Sigmoid colon (tissue), 7 donors: ENCODE measurements around the gene PSPN. TPM values are rescaled to one million over a fixed set of nuclear protein-coding genes. Genes with fewer than 3 reads are reported as not detected.
"Not testable (repeated sequence)": the region's sequence is repeated elsewhere in the genome, so short reads cannot be mapped to it uniquely, and the experiment has no call there.

Source experiments
- DNase-seq: peaks from one replicate; pipeline ENCODE4 v3.0.0-alpha.2; 2019
- H3K27ac ChIP-seq, 4 donors: fragments of 200-600 bp; sonication (generic); one replicate each; pipeline ENCODE4 v1.5.1; 2016 to 2019; ENCODE audit warnings: mild to moderate bottlenecking in 1 of 4
- H3K27me3 ChIP-seq, 3 donors: fragments of 200-600 bp; sonication (generic); one replicate each; pipeline ENCODE4 v1.5.1; 2019; ENCODE audit warnings: mild to moderate bottlenecking in 1 of 3
- H3K36me3 ChIP-seq, 4 donors: fragments of 200-600 bp; sonication (generic); one replicate each; pipeline ENCODE4 v1.5.1; 2016 to 2019
- H3K4me1 ChIP-seq, 4 donors: fragments of 200-600 bp; sonication (generic); one replicate each; pipeline ENCODE4 v1.5.1; 2017 to 2019
- H3K4me3 ChIP-seq, 4 donors: fragments of 200-600 bp; sonication (generic); one replicate each; pipeline ENCODE4 v1.5.1; 2017 to 2019; ENCODE audit warnings: mild to moderate bottlenecking in 2 of 4, moderate library complexity in 1 of 4
- H3K9me3 ChIP-seq, 4 donors: fragments of 200-600 bp in 3 of 4; sonication (generic) in 3 of 4; one replicate each; pipeline versions ENCODE4 v1.5.1 to v1.6.1; 2013 to 2019
- CTCF ChIP-seq, 4 experiments: fragments of 450-650 bp in 3 of 4; fragments of 200-600 bp in 1 of 4; IDR thresholded peaks; one replicate each; pipeline ENCODE4 v1.5.1; 2016 to 2019; ENCODE audit warnings: antibody characterized with exemption in 4 of 4, mild to moderate bottlenecking in 3 of 4, moderate library complexity in 2 of 4
- EP300 ChIP-seq, 4 donors: sonication (generic); formaldehyde crosslinking; IDR thresholded peaks; one replicate each; pipeline ENCODE4 v1.6.1; 2017; ENCODE audit warnings: antibody characterized with exemption in 4 of 4
- POLR2A ChIP-seq, 2 donors: fragments of 450-650 bp; IDR thresholded peaks; one replicate each; pipeline ENCODE4 v1.6.1; 2016; ENCODE audit warnings: antibody characterized with exemption in 2 of 2, mild to moderate bottlenecking in 2 of 2, moderate library complexity in 2 of 2
- POLR2AphosphoS5 ChIP-seq, 4 donors: sonication (generic); formaldehyde crosslinking; IDR thresholded peaks; one replicate each; pipeline ENCODE4 v1.6.1; 2017; ENCODE audit warnings: antibody characterized with exemption in 4 of 4
- WGBS, 2 donors: extraction: QIAGEN DNeasy Blood & Tissue Kit; methylation state at CpG; one replicate each; pipeline ENCODE4 v1.1.7; 2013; 5-methylcytosine and 5-hydroxymethylcytosine counted together
- intact Hi-C: fragments of 100-400 bp; cut with DNase I; formaldehyde crosslinking; loops from one replicate; pipeline ENCODE4 v1.15.1; 2023
- polyA plus RNA-seq, 3 donors: library from polyadenylated mRNA; stranded (reverse); fragments of 200-250 nt; gene quantifications; one replicate each; pipeline ENCODE4 v1.2.3, GENCODE V29; 2013
- total RNA-seq, 4 donors: library from RNA; depleted of rRNA; stranded (reverse); fragments of >200 nt; gene quantifications; one replicate each; pipeline ENCODE4 v1.1.0, GENCODE V29; 2016
- donor health status: healthy with polysubstance abuse.
- donor health status: Bipolar disorder and iron deficiency.
- donor health status: healthy.

PSPN gene
- total and polyA plus RNA-seq, 7 donors, result 0.41 to 5.8 (median 0.71) TPM

- H3K4me1 ChIP-seq, result no peaks in the 10 kb centered on the region
- intact Hi-C loops, result no loop called here
- no peaks in the 10 kb centered on the region for H3K9me3 ChIP-seq
- whole genome bisulfite sequencing, 2 donors, result 55 to 74% methylated on average over 2 of the region's 2 CpGs
- H3K4me3 ChIP-seq, result no peak overlapping the region
- no peak overlapping the region for H3K27ac ChIP-seq
- no peak for DNase-seq
- H3K36me3 ChIP-seq, result no peaks in the 10 kb centered on the region
- H3K27me3 ChIP-seq, result no peaks in the 10 kb centered on the region
- no peak for TF ChIP-seq POLR2AphosphoS5 (IDR thresholded peaks at IDR 0.05)
- no peak for TF ChIP-seq EP300 (IDR thresholded peaks at IDR 0.05)
- no peak for TF ChIP-seq POLR2A (IDR thresholded peaks at IDR 0.05)
- no peak for TF ChIP-seq CTCF (IDR thresholded peaks at IDR 0.05)
Observed at GRCh38 chr19:6352381-6353165, 23.2 kb downstream of the PSPN start.

GRCh38 chr19:6350688-6351087 is 25.0 kb downstream of the PSPN start:
- no peak for DNase-seq
- H3K4me3 ChIP-seq, result no peak overlapping the region
- H3K4me1 ChIP-seq, result no peaks in the 10 kb centered on the region
- H3K9me3 ChIP-seq, result no peaks in the 10 kb centered on the region
- no peak for TF ChIP-seq POLR2AphosphoS5 (IDR thresholded peaks at IDR 0.05)
- 27 to 65% methylated on average over 2 of the region's 2 CpGs for WGBS, 2 donors
- H3K27ac ChIP-seq, result no peak overlapping the region
- H3K27me3 ChIP-seq, result no peaks in the 10 kb centered on the region
- no peaks in the 10 kb centered on the region for H3K36me3 ChIP-seq
- intact Hi-C loops, result no loop called here

GRCh38 chr19:6349271-6349670 is 26.5 kb downstream of the PSPN start:
- H3K4me1 ChIP-seq, DNase-seq, H3K9me3 ChIP-seq, H3K27me3 ChIP-seq, H3K36me3 ChIP-seq, H3K4me3 ChIP-seq, H3K27ac ChIP-seq, intact Hi-C loops: not testable (repeated sequence)
- WGBS, 2 donors, result 76 to 89% methylated on average over 2 of the region's 2 CpGs

GRCh38 chr19:6343462-6343861 is 32.3 kb downstream of the PSPN start:
- WGBS, 2 donors, result 92 to 98% methylated on average over 1 of the region's 1 CpG
- intact Hi-C loops, result no loop called here
- H3K4me3 ChIP-seq, result no peak overlapping the region
- H3K27me3 ChIP-seq, result no peaks in the 10 kb centered on the region
- H3K9me3 ChIP-seq, result no peaks in the 10 kb centered on the region
- H3K4me1 ChIP-seq, result no peaks in the 10 kb centered on the region
- no peak overlapping the region for H3K27ac ChIP-seq
- DNase-seq, result no peak
- TF ChIP-seq POLR2A (IDR thresholded peaks at IDR 0.05) (no peak), POLR2AphosphoS5 (IDR thresholded peaks at IDR 0.05) (no peak), CTCF (IDR thresholded peaks at IDR 0.05) (no peak), EP300 (IDR thresholded peaks at IDR 0.05) (no peak)
- H3K36me3 ChIP-seq, result no peaks in the 10 kb centered on the region

GRCh38 chr19:6340493-6341201 is 35.1 kb downstream of the PSPN start:
- intact Hi-C loops, result no loop called here
- DNase-seq, result no peak
- WGBS, 2 donors, result 52 to 67% methylated on average over 14 of the region's 14 CpGs

More at GRCh38 chr19:6340493-6341201, 35.1 kb downstream of the PSPN start:
- Histone ChIP-seq H3K27me3 (no peaks in the 10 kb centered on the region), H3K27ac (no peak overlapping the region), H3K4me1 (no peaks in the 10 kb centered on the region), H3K36me3 (no peaks in the 10 kb centered on the region), H3K4me3 (no peak overlapping the region), H3K9me3 (no peaks in the 10 kb centered on the region)
- TF ChIP-seq POLR2A (IDR thresholded peaks at IDR 0.05) (no peak), EP300 (IDR thresholded peaks at IDR 0.05) (no peak), CTCF (IDR thresholded peaks at IDR 0.05) (no peak), POLR2AphosphoS5 (IDR thresholded peaks at IDR 0.05) (no peak)
